KOPT-K1 (cell line): ENCODE measurements around the gene KLF17.

Experiments
- H3K27ac ChIP-seq: fragments of 200-600 bp; sonication (generic); 2 replicates; pipeline ENCODE4 v1.5.1; 2016; ENCODE audit warnings: antibody characterized with exemption, mild to moderate bottlenecking, low read depth, low read length; ENCODE audit not compliant: poor library complexity, severe bottlenecking
- H3K36me3 ChIP-seq: fragments of 200-600 bp; sonication (generic); 2 replicates; pipeline ENCODE4 v1.5.1; 2017; ENCODE audit warnings: antibody characterized with exemption, mild to moderate bottlenecking, low read length, moderate library complexity; ENCODE audit not compliant: insufficient read depth
- H3K9me3 ChIP-seq: fragments of 200-600 bp; sonication (generic); 2 replicates; pipeline ENCODE4 v1.5.1; 2017; ENCODE audit warnings: antibody characterized with exemption, low read length, mild to moderate bottlenecking; ENCODE audit not compliant: insufficient read depth, poor library complexity, severe bottlenecking

KLF17 gene

GRCh38 chr1:44118682-44119081 is at the start of gene KLF17:
KLF17 (plus strand) TSS chr1:44118821; CDS start chr1:44118908, 87 bp downstream.
- Histone ChIP-seq H3K9me3 (no peaks in the 10 kb centered on the region), H3K27ac (no peak within 1 kb of the TSS), H3K36me3 (no peaks in the 10 kb centered on the region)

- Histone ChIP-seq H3K27ac (no peak overlapping the region), H3K9me3 (no peaks in the 10 kb centered on the region), H3K36me3 (no peaks in the 10 kb centered on the region)
These were observed 47.2 kb upstream of the KLF17 start for GRCh38 chr1:44071461-44071860.

GRCh38 chr1:44072204-44072603 is 46.4 kb upstream of the KLF17 start:
- no peaks in the 10 kb centered on the region for H3K9me3 ChIP-seq
- H3K36me3 ChIP-seq: no peaks in the 10 kb centered on the region
- no peak overlapping the region for H3K27ac ChIP-seq

- Histone ChIP-seq H3K27ac (no peak overlapping the region), H3K9me3 (no peaks in the 10 kb centered on the region), H3K36me3 (no peaks in the 10 kb centered on the region)
These were observed 45.8 kb upstream of the KLF17 start for GRCh38 chr1:44072821-44073220.

GRCh38 chr1:44073528-44073927 is 45.1 kb upstream of the KLF17 start:
- H3K9me3 ChIP-seq: no peaks in the 10 kb centered on the region
- H3K27ac ChIP-seq: no peak overlapping the region
- no peaks in the 10 kb centered on the region for H3K36me3 ChIP-seq

GRCh38 chr1:44074415-44074814 is 44.2 kb upstream of the KLF17 start:
- Histone ChIP-seq H3K27ac (no peak overlapping the region), H3K9me3 (no peaks in the 10 kb centered on the region), H3K36me3 (no peaks in the 10 kb centered on the region)

GRCh38 chr1:44076066-44076465 is 42.6 kb upstream of the KLF17 start:
- H3K36me3 ChIP-seq: no peaks in the 10 kb centered on the region
- H3K9me3 ChIP-seq: no peaks in the 10 kb centered on the region
- H3K27ac ChIP-seq: no peak overlapping the region

- H3K36me3 ChIP-seq: no peaks in the 10 kb centered on the region
- H3K9me3 ChIP-seq: no peaks in the 10 kb centered on the region
- H3K27ac ChIP-seq: no peak overlapping the region
These were observed 41.2 kb upstream of the KLF17 start for GRCh38 chr1:44077421-44077820.

- H3K27ac ChIP-seq: no peak overlapping the region
- no peaks in the 10 kb centered on the region for H3K9me3 ChIP-seq
These were observed 40.5 kb upstream of the KLF17 start for GRCh38 chr1:44078104-44078503.

GRCh38 chr1:44079566-44079965 is 39.1 kb upstream of the KLF17 start:
- Histone ChIP-seq H3K27ac (no peak overlapping the region), H3K36me3 (no peaks in the 10 kb centered on the region), H3K9me3 (no peaks in the 10 kb centered on the region)

More at GRCh38 chr1:44078104-44078503, 40.5 kb upstream of the KLF17 start:
- no peaks in the 10 kb centered on the region for H3K36me3 ChIP-seq

GRCh38 chr1:44084998-44085675 is 33.5 kb upstream of the KLF17 start:
- no peaks in the 10 kb centered on the region for H3K36me3 ChIP-seq

GRCh38 chr1:44086692-44087474 is 31.7 kb upstream of the KLF17 start:
- Histone ChIP-seq H3K27ac (no peak overlapping the region), H3K36me3 (no peaks in the 10 kb centered on the region), H3K9me3 (no peaks in the 10 kb centered on the region)

More at GRCh38 chr1:44084998-44085675, 33.5 kb upstream of the KLF17 start:
- Histone ChIP-seq H3K27ac (no peak overlapping the region), H3K9me3 (no peaks in the 10 kb centered on the region)

GRCh38 chr1:44089371-44090048 is 29.1 kb upstream of the KLF17 start:
- Histone ChIP-seq H3K36me3 (no peaks in the 10 kb centered on the region), H3K27ac (no peak overlapping the region), H3K9me3 (no peaks in the 10 kb centered on the region)

GRCh38 chr1:44090429-44091252 is 28.0 kb upstream of the KLF17 start:
- H3K9me3 ChIP-seq: no peaks in the 10 kb centered on the region
- H3K27ac ChIP-seq: no peak overlapping the region
- no peaks in the 10 kb centered on the region for H3K36me3 ChIP-seq

GRCh38 chr1:44094047-44094446 is 24.6 kb upstream of the KLF17 start:
- H3K9me3 ChIP-seq: no peaks in the 10 kb centered on the region
- no peak overlapping the region for H3K27ac ChIP-seq
- H3K36me3 ChIP-seq: no peaks in the 10 kb centered on the region
